GM19467 (cell line): ENCODE results near the gene FCHO1.
A peak's percentile ranks its signal among the peaks of the same experiment; 100 is the strongest.

Source experiments
- ATAC-seq: cut with Tn5 transposase; IDR thresholded peaks from one replicate; pipeline ENCODE4 v1.9.1; 2021; ENCODE audit warnings: mild to moderate bottlenecking, moderate library complexity; ENCODE audit not compliant: unreplicated experiment

FCHO1 gene

DNA sequence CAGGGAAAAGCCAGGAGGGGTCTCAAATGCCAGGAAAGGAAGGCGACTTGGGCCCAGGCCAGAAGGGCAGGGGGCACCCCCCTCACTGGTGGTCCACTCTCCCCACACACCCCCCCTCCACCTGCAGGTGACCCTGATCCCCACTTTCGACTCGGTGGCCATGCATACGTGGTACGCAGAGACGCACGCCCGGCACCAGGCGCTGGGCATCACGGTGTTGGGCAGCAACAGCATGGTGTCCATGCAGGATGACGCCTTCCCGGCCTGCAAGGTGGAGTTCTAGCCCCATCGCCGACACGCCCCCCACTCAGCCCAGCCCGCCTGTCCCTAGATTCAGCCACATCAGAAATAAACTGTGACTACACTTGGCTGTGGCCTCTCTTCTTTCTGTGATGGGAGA lies 17.1 kb upstream of the FCHO1 start:
- no peak for ATAC-seq

DNA sequence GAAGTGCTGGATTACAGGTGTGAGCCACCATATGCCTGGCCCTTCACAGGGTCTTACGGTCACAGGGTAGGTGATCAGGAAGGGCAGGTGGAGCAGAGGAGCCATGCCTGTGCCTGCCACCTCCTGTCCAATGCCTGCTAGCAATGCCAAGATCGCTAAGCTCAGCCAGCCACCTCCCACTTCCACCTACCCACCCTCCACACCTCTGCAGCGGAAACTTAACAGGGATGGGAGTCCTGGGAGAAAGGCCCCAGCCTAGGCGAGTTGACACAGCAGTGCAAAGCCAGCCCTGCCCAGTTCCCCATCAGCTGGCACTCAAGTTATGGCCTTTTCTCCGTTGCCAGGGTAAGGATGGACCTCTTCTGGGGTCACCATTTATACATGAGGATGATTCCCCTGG lies 15.9 kb upstream of the FCHO1 start:
- ATAC-seq: no peak

GRCh38 chr19:17737690-17738153 lies 13.6 kb upstream of the FCHO1 start:
- no peak for ATAC-seq

DNA sequence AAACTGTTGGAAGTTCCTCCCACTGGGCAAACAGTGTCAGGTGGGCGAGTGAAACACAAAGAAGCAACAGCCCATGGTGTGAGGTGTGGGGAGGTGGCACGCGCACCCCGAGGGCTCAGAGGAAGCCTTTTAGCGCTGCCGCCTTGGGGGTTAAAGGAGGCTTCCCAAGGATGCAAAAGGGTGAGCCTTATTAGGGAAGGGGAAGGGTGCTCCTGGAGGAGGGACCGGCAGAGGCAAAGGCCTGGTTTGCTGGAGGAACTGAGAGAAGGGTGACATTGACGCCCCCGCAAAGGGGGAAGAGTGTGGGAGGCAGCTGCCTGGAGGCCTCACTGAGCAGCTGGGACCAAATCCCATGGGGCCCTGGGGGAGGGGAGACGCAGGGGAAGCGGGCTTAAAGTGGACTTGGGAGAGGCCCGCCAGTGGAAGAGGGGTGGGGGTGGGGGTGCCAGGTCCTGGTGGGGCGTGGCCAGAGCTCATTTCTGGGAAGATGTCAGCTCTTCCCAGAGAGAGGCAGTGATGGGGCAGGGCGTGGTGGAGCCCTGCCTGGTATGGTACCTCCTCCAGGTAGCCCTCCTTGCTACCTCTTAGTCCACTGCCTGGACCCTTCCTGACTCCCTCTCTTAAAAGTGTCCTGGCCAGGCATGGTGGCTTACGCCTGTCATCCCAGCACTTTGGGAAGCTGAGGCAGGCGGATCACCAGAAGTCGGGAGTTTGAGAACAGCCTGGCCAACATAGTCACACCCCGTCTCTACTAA lies 12.0 kb upstream of the FCHO1 start:
- no peak for ATAC-seq

DNA sequence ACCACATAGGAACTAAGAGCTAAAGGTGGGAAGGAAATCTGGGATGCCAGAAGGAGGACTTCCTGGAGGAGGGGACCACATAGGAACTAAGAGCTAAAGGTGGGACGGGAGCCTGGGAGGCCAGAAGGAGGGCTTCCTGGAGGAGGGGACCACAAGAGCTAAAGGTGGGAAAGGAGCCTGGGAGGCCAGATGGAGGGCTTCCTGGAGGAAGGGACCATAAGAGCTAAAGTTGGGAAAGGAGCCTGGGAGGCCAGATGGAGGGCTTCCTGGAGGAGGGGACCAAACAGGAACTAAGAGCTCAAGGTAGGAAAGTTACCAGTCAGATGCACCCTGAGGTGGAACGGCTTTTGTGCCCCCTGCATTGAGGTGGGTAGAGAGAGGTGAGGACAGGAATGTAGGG lies 9.8 kb upstream of the FCHO1 start:
- ATAC-seq: no peak

GRCh38 chr19:17743874-17744580 lies 7.2 kb upstream of the FCHO1 start:
- no peak for ATAC-seq

- peak; percentile 80 for ATAC-seq
Measured at GRCh38 chr19:17747205-17748098, 3.8 kb upstream of the FCHO1 start.

DNA sequence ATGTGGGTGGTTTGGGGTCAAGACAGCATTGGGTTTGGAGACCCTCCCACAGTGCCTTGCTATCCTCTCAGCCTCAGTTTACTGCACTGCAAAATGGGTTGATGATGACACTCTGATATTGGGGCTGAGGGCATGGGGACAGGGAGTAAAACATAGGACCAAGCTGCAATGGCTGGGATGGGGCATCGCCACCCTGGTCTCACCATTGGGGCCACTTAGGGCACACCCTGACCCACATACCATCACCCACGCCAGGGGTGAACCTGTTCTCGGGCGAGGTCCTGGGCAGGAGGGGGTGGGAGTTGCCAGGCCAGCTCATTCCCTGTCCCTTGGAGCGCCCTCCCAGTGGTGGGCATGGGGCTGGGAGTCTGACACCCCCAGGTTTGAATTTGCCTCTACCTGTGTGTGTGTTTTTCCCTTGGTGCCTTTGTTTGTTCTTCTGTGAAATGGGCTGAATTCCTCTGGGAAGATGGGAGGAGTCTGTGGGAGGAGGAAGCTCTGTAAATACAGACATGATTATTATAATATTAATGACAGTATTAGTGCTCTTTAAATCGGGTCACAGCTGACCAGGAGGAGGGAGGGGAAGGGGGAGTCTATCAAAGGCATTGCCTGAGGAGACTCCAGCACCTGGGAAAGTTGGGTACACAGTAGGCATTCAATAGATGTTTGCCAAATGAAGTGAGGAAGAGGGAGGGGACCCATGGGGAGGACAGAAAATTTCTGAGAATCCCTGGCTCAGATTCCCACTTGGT lies 2.2 kb upstream of the FCHO1 start:
- ATAC-seq: no peak

GRCh38 chr19:17749912-17750317 lies 1.4 kb upstream of the FCHO1 start:
- no peak for ATAC-seq

DNA sequence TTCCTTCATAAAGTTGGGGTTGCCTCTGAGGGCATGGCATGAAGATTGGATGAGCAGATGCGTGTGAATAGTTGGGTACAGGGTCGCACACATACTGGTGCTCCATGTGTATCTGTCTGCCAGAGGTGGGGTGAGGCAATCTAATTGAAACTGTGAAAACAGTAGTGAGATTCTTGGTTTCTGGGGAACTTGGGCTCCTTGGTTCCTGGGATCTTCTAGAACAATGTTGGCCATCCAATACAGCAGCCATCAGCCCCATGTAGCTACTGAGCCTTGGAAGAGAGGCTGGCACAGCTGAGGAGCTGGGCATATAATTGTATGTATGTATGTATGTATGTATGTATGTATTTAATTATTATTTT lies 616 bp downstream of the FCHO1 start:
- no peak for ATAC-seq

DNA sequence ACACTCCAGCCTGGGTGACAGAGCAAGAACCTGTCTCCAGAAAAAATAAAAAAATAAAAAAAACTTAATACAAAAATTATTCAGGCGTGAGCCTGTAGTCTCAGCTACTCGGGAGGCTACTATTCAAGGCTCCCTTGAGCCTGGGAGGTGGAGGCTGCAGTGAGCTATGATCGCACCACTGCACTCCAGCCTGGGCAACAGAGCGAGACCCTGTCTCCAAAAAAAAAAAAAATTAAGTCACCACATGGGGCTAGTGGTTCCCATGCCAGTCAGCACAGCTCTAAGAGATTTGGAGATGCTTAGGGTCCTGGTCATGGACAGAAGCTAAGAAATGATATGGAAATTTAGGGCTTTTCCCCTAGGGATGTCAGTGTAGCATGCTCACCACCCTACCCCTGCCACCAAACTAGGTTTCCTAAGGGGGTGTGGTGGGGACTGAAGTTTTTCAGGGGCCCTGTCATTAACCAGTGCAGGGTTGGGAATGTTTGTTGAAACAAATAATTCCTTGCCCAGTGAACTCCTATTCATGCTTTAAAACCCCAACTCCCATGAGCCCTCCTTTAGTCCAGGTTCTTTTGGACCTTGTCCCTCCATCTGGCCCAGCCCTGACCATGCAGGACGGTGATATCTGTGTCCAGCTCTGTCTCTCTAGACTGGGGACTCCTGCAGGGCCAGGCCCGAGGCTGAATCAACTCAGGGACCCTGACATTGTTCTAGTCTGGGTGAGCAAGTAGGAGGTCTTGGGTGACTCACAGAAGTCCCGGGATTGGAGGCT lies 1.8 kb downstream of the FCHO1 start:
- ATAC-seq: no peak

GRCh38 chr19:17753976-17754375 lies 2.7 kb downstream of the FCHO1 start:
- ATAC-seq: no peak

DNA sequence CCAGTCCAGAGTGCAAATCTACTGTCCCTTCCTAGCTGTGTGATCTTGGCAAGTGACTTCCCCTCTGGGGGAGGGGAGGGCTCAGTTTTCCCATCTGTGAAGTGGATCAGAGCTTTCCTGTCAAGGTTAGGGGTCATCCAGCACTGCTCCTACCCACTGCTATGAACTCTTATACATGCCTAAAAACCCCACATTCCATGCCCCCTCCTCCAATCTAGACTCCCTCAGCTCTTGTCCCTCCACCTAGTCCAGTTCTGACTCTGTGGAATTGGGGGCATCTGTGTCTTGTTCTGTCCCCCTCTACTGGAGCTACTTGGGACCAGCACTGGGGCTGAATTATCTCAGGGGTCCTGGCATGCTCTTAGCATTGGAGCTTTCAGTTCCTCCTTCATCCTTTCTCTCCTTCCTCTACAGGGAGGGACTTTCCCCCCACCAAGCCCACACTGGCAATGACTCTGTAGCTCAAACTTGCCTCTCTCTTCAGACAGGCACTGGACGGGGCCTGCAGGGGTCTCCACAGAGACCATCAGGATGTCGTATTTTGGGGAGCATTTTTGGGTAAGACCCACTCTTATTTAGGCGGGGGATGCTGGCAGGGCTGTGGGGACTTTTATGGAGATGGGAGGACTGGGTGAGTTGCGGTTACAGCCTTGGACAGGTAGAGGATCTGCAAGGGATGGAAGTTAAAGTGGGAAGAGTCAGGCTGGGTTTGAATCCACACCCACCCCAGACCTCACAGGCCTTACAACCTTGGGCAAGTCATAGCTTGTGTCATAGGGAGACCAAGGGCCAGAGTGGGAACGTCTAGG lies 3.6 kb downstream of the FCHO1 start:
- ATAC-seq: no peak

DNA sequence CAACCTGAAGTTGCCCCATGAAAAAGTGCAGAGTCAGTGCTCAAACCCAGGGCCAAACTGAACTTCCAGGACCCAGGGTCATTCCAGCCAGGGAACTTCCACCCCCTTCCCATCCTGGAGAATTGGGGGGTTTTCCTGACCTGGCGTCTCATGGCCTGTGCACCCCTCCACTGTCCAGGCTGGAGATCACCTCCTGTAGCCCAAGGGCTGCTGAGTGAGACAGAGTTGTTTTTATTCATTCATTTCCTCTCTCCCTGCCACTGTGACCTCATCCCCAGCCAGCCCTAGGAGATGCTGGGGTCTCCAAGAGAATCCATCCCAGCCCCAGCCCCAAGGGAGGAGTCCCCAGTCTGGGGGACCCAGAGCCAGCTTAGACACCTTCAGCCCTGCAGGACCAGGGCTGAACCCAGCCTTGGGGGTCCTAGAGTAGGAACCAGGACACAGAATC lies 4.2 kb downstream of the FCHO1 start:
- no peak for ATAC-seq

DNA sequence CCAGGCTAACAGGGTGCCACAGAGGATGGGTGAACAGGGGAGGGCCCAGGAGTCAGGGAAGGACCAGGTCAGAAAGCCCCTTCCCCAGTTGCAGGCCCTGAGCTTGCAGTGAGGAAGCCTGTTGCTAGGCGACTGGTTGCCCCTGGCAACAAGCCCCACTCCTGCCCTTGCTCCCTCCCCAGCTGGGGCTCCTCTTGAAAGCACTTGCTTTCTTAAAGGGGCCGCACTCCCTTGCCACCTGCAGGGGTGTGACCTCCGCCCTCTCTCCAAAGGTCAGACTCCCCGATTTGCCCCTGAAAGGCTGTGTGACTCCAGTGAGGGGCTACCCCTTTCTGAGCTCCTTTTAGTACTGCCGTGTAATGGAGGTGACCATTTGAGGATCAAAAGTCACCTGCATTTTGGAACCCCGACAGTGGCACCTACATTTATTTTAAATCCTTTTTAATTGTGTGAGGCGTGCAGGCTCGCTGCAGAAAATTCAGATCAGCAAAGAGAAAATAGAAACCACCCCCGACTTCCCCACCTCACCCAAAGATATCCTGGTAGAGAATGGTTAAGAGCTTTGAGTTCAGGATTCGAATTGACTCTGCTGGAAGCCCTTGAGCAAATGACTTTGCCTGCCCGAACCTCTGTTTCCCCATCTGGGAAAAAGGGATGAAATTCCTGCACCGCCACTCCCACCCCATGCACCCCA lies 4.8 kb downstream of the FCHO1 start:
- ATAC-seq: no peak

- ATAC-seq: no peak
Measured at GRCh38 chr19:17757125-17757524, 5.8 kb downstream of the FCHO1 start.

DNA sequence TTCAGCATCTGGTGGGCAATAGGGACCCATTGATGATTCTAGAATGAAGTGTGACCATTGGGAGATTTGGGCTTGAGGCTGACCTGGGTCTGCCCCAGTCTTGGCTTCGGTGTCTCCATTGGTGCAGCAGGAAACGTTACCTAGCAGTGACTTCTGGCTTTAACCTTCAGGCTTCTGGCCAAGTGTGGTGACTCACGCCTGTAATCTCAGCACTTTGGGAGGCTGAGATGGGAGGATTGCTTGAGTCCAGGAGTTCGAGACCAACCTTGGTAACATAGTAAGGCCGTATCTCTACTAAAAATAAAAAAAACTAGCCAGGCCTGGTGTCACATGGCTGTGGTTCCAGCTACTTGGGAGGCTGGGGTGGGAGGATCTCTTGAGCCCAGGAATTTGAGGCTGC lies 7.2 kb downstream of the FCHO1 start:
- ATAC-seq: no peak

DNA sequence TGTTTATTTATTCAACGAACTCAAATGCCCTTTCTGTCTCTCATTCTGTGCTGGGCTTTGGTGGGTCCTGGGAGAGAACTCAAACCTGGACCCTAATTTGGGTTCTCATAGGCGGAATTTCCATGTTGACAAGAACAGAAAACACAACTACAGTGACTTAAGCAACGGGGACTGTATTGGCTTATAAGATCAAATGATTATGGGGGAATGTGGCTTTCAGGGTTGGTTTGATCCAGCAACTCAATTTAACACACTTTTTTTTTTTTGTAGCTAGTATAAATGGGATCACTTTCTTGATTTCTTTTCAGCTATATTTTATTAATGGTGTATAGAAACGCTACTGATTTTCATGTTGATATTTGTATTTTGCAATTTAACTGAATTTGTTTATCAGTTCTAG lies 9.9 kb downstream of the FCHO1 start:
- no peak for ATAC-seq
